Endometrial microvascular endothelial cells (primary cell): Measurements from ENCODE around the gene DSG4. TPM values are rescaled to one million over a fixed set of nuclear protein-coding genes. Genes with fewer than 3 reads are reported as not detected.
"Not testable (repeated sequence)": the region's sequence is repeated elsewhere in the genome, so short reads cannot be mapped to it uniquely, and the experiment has no call there.

Experiments used
- in situ Hi-C: cut with HindIII; loops from 2 replicates; pipeline ENCODE4 v1.10.0; 2017; ENCODE audit warnings: low sequenced_read_pairs, low pct_unique_long_range_greater_than_20kb; ENCODE audit errors: inconsistent ontology term
- total RNA-seq: library from RNA; depleted of rRNA; stranded (reverse); fragments of >200 nt; gene quantifications from one replicate; pipeline ENCODE4 v1.2.3, GENCODE V29; 2015; ENCODE audit errors: inconsistent ontology term

The DSG4 gene
- total RNA-seq: not detected

GRCh38 chr18:31376477-31376876 lies at the start of gene DSG4:
Gene DSG4, plus strand, starts transcription at chr18:31376777. Its CDS starts 135 bp downstream, at chr18:31376912.
- in situ Hi-C loops: no loop called here

- in situ Hi-C loops: no loop called here
Measured at GRCh38 chr18:31329787-31330438, 46.7 kb upstream of the DSG4 start.

GRCh38 chr18:31343454-31343853 lies 33.1 kb upstream of the DSG4 start:
- in situ Hi-C loops: no loop called here

GRCh38 chr18:31353336-31353735 lies 23.2 kb upstream of the DSG4 start:
- in situ Hi-C loops: not testable (repeated sequence)

GRCh38 chr18:31354990-31355389 lies 21.6 kb upstream of the DSG4 start:
- in situ Hi-C loops: no loop called here

GRCh38 chr18:31356025-31356424 lies 20.6 kb upstream of the DSG4 start:
- in situ Hi-C loops: no loop called here

GRCh38 chr18:31364190-31364589 lies 12.4 kb upstream of the DSG4 start:
- in situ Hi-C loops: no loop called here

GRCh38 chr18:31369478-31369877 lies 7.1 kb upstream of the DSG4 start:
- in situ Hi-C loops: no loop called here

- in situ Hi-C loops: no loop called here
Measured at GRCh38 chr18:31371989-31372388, 4.6 kb upstream of the DSG4 start.

GRCh38 chr18:31373641-31374040 lies 2.9 kb upstream of the DSG4 start:
- in situ Hi-C loops: no loop called here

- in situ Hi-C loops: no loop called here
Measured at GRCh38 chr18:31380912-31381311, 4.3 kb downstream of the DSG4 start.

GRCh38 chr18:31382107-31382506 lies 5.5 kb downstream of the DSG4 start:
- in situ Hi-C loops: no loop called here

- in situ Hi-C loops: no loop called here
Measured at GRCh38 chr18:31386741-31387140, 10.2 kb downstream of the DSG4 start.

GRCh38 chr18:31393286-31393685 lies 16.7 kb downstream of the DSG4 start:
- in situ Hi-C loops: no loop called here

GRCh38 chr18:31396796-31397612 lies 20.4 kb downstream of the DSG4 start:
- in situ Hi-C loops: no loop called here

GRCh38 chr18:31398191-31398590 lies 21.6 kb downstream of the DSG4 start:
- in situ Hi-C loops: no loop called here

- in situ Hi-C loops: no loop called here
Measured at GRCh38 chr18:31399306-31400032, 22.9 kb downstream of the DSG4 start.

GRCh38 chr18:31401156-31402025 lies 24.8 kb downstream of the DSG4 start:
- in situ Hi-C loops: no loop called here

- in situ Hi-C loops: no loop called here
Measured at GRCh38 chr18:31402026-31402373, 25.4 kb downstream of the DSG4 start.
